CD4-positive, CD25-positive, alpha-beta regulatory T cell (primary cell): ENCODE data around the gene SLC22A12. TPM values are rescaled to one million over a fixed set of nuclear protein-coding genes. Genes with fewer than 3 reads are reported as not detected.

Experiments
- ATAC-seq, 2 donors: fragments of 150-1000 bp; cut with Tn5 transposase; one replicate each; pipeline ENCODE4 v1.10.0; 2021; ENCODE audit warnings: low read depth in 2 of 2, moderate number of reproducible peaks in 2 of 2, moderate library complexity in 1 of 2
- DNase-seq, 3 donors: peaks; one replicate each; pipeline versions ENCODE4 v3.0.0 to v3.0.0-alpha.2; 2012 to 2022; ENCODE audit warnings: mixed read lengths in 1 of 3
- H3K27ac ChIP-seq: one replicate; pipeline ENCODE4 v1.7.0; 2013; ENCODE audit warnings: mild to moderate bottlenecking, low read length; ENCODE audit not compliant: insufficient read depth, poor library complexity, severe bottlenecking
- H3K27me3 ChIP-seq: one replicate; pipeline ENCODE4 v1.7.0; 2013; ENCODE audit warnings: low read length; ENCODE audit not compliant: control insufficient read depth, insufficient read depth
- H3K36me3 ChIP-seq: one replicate; pipeline ENCODE4 v1.7.0; 2013; ENCODE audit warnings: mild to moderate bottlenecking, low read length, moderate library complexity; ENCODE audit not compliant: control insufficient read depth, insufficient read depth
- H3K4me1 ChIP-seq: 2 replicates; pipeline ENCODE4 v1.7.0; 2013; ENCODE audit warnings: mild to moderate bottlenecking, low read length; ENCODE audit not compliant: insufficient read depth, control insufficient read depth, poor library complexity, severe bottlenecking
- H3K4me3 ChIP-seq: one replicate; pipeline ENCODE4 v1.7.0; 2013; ENCODE audit warnings: low read depth, mild to moderate bottlenecking, low read length, moderate library complexity
- H3K9me3 ChIP-seq, 2 experiments: 1 replicate in 1 of 2; 2 replicates in 1 of 2; pipeline ENCODE4 v1.7.0; 2013; ENCODE audit warnings: low read length in 2 of 2, mild to moderate bottlenecking in 1 of 2, moderate library complexity in 1 of 2; ENCODE audit not compliant: control insufficient read depth in 2 of 2
- H3K27ac Mint-ChIP-seq, 3 donors: one replicate each; pipeline ENCODE4 v1.8.0; 2020 to 2022; ENCODE audit warnings: mild to moderate bottlenecking in 3 of 3, mixed read lengths in 3 of 3, moderate library complexity in 2 of 3
- H3K27me3 Mint-ChIP-seq: one replicate; pipeline ENCODE4 v1.8.0; 2022; ENCODE audit warnings: mild to moderate bottlenecking, mixed read lengths
- H3K36me3 Mint-ChIP-seq: one replicate; pipeline ENCODE4 v1.8.0; 2020; ENCODE audit warnings: mixed read lengths
- H3K4me1 Mint-ChIP-seq, 4 donors: one replicate each; pipeline ENCODE4 v1.8.0; 2020 to 2022; ENCODE audit warnings: mixed read lengths in 4 of 4, mild to moderate bottlenecking in 1 of 4
- H3K4me3 Mint-ChIP-seq, 4 donors: one replicate each; pipeline ENCODE4 v1.8.0; 2020 to 2022; ENCODE audit warnings: mild to moderate bottlenecking in 4 of 4, mixed read lengths in 4 of 4, moderate library complexity in 3 of 4
- H3K9me3 Mint-ChIP-seq, 7 donors: one replicate each; pipeline ENCODE4 v1.8.0; 2020 to 2022; ENCODE audit warnings: mixed read lengths in 7 of 7, mild to moderate bottlenecking in 3 of 7, moderate library complexity in 2 of 7
- polyA plus RNA-seq, 4 donors: library from polyadenylated mRNA; unstranded; fragments of 300-500 nt; fragmentation: Illumina TruSeq; gene quantifications; one replicate each; pipeline ENCODE4 v1.2.3, GENCODE V29; 2021
- total RNA-seq: library from RNA; stranded (reverse); gene quantifications from one replicate; pipeline ENCODE4 v1.2.3, GENCODE V29; 2022

Gene SLC22A12
- total and polyA plus RNA-seq, 5 donors from 2014 or later = not detected

GRCh38 chr11:64638018-64638665 lies 47.1 kb downstream of the SLC22A12 start:
- Histone ChIP-seq H3K27me3 (peaks cover 20% of the 10 kb centered on the region), H3K4me3 (no peak overlapping the region), H3K9me3 (no peaks in the 10 kb centered on the region), H3K4me1 (peaks cover 2% of the 10 kb centered on the region), H3K36me3 (no peaks in the 10 kb centered on the region), H3K27ac (no peak overlapping the region)
- peaks cover 0 to 2% (median 0%) of the 10 kb centered on the region in 7 donors for H3K9me3 Mint-ChIP-seq
- DNase-seq (no peak), ATAC-seq (no peak)
- H3K36me3 Mint-ChIP-seq = no peaks in the 10 kb centered on the region
- no peak overlapping the region for H3K4me3 Mint-ChIP-seq
- H3K27me3 Mint-ChIP-seq = peaks cover 11% of the 10 kb centered on the region
- H3K4me1 Mint-ChIP-seq = peaks cover 0 to 10% (median 1%) of the 10 kb centered on the region in 4 donors
- no peak overlapping the region for H3K27ac Mint-ChIP-seq

- peaks cover 20% of the 10 kb centered on the region for H3K27me3 ChIP-seq
- peaks cover 0 to 5% (median 0%) of the 10 kb centered on the region in 4 donors for H3K4me1 Mint-ChIP-seq
Measured at GRCh38 chr11:64638829-64639228, 47.8 kb downstream of the SLC22A12 start.

GRCh38 chr11:64639885-64640284 lies 48.9 kb downstream of the SLC22A12 start:
- no peak overlapping the region for H3K27ac ChIP-seq
- no peak overlapping the region for H3K4me3 ChIP-seq
- Mint-ChIP-seq H3K4me3 (no peak overlapping the region), H3K36me3 (no peaks in the 10 kb centered on the region), H3K4me1 (peaks cover 0 to 6% (median 0%) of the 10 kb centered on the region in 4 donors), H3K27ac (no peak overlapping the region), H3K9me3 (peaks cover 0 to 4% (median 0%) of the 10 kb centered on the region in 7 donors), H3K27me3 (peaks cover 19% of the 10 kb centered on the region)
- H3K27me3 ChIP-seq = peaks cover 20% of the 10 kb centered on the region
- no peaks in the 10 kb centered on the region for H3K4me1 ChIP-seq
- H3K9me3 ChIP-seq = no peaks in the 10 kb centered on the region
- no peak for ATAC-seq
- H3K36me3 ChIP-seq = no peaks in the 10 kb centered on the region
- no peak for DNase-seq

More at GRCh38 chr11:64638829-64639228, 47.8 kb downstream of the SLC22A12 start:
- H3K4me1 ChIP-seq = no peaks in the 10 kb centered on the region
- H3K27me3 Mint-ChIP-seq = peaks cover 12% of the 10 kb centered on the region
- ATAC-seq (no peak), DNase-seq (no peak)
- no peak overlapping the region for H3K4me3 ChIP-seq
- no peaks in the 10 kb centered on the region for H3K36me3 ChIP-seq
- H3K9me3 Mint-ChIP-seq = peaks cover 0 to 3% (median 0%) of the 10 kb centered on the region in 7 donors
- no peaks in the 10 kb centered on the region for H3K9me3 ChIP-seq
- no peaks in the 10 kb centered on the region for H3K36me3 Mint-ChIP-seq
- H3K4me3 Mint-ChIP-seq = no peak overlapping the region
- no peak overlapping the region for H3K27ac Mint-ChIP-seq
- no peak overlapping the region for H3K27ac ChIP-seq

GRCh38 chr11:64641596-64642417 lies 50.8 kb downstream of the SLC22A12 start:
- H3K4me3 Mint-ChIP-seq = no peak overlapping the region
- no peak overlapping the region for H3K4me3 ChIP-seq
- H3K27me3 ChIP-seq = peaks cover 20% of the 10 kb centered on the region
- DNase-seq (no peak), ATAC-seq (no peak)
- no peak overlapping the region for H3K27ac ChIP-seq
- peaks cover 0 to 7% (median 0%) of the 10 kb centered on the region in 4 donors for H3K4me1 Mint-ChIP-seq
- H3K36me3 Mint-ChIP-seq = no peaks in the 10 kb centered on the region
- H3K27me3 Mint-ChIP-seq = peaks cover 21% of the 10 kb centered on the region
- no peak overlapping the region for H3K27ac Mint-ChIP-seq
- H3K9me3 ChIP-seq = no peaks in the 10 kb centered on the region
- peaks cover 0 to 3% (median 0%) of the 10 kb centered on the region in 7 donors for H3K9me3 Mint-ChIP-seq
- no peaks in the 10 kb centered on the region for H3K36me3 ChIP-seq
- no peaks in the 10 kb centered on the region for H3K4me1 ChIP-seq

- peak overlapping the region in 1 of 4 donors; percentile 61 for H3K4me3 Mint-ChIP-seq
- H3K36me3 ChIP-seq = no peaks in the 10 kb centered on the region
- ATAC-seq = no peak
- no peak for DNase-seq
- no peak overlapping the region for H3K4me3 ChIP-seq
- H3K4me1 Mint-ChIP-seq = peaks cover 0 to 7% (median 0%) of the 10 kb centered on the region in 4 donors
- H3K9me3 Mint-ChIP-seq = peaks cover 0 to 3% (median 0%) of the 10 kb centered on the region in 7 donors
- no peak overlapping the region for H3K27ac ChIP-seq
- H3K36me3 Mint-ChIP-seq = no peaks in the 10 kb centered on the region
- H3K27me3 Mint-ChIP-seq = peaks cover 21% of the 10 kb centered on the region
- H3K27me3 ChIP-seq = peaks cover 20% of the 10 kb centered on the region
- H3K9me3 ChIP-seq = no peaks in the 10 kb centered on the region
- H3K27ac Mint-ChIP-seq = no peak overlapping the region
- H3K4me1 ChIP-seq = no peaks in the 10 kb centered on the region
Measured at GRCh38 chr11:64642418-64642735, 51.4 kb downstream of the SLC22A12 start.

- H3K9me3 ChIP-seq = no peaks in the 10 kb centered on the region
- peaks cover 0 to 3% (median 0%) of the 10 kb centered on the region in 7 donors for H3K9me3 Mint-ChIP-seq
- H3K27me3 ChIP-seq = peaks cover 20% of the 10 kb centered on the region
- H3K27ac Mint-ChIP-seq = no peak overlapping the region
- peaks cover 21% of the 10 kb centered on the region for H3K27me3 Mint-ChIP-seq
- DNase-seq (no peak), ATAC-seq (no peak)
- H3K27ac ChIP-seq = no peak overlapping the region
- H3K4me1 ChIP-seq = no peaks in the 10 kb centered on the region
- peaks cover 0 to 7% (median 0%) of the 10 kb centered on the region in 4 donors for H3K4me1 Mint-ChIP-seq
- H3K4me3 Mint-ChIP-seq = no peak overlapping the region
- H3K36me3 Mint-ChIP-seq = no peaks in the 10 kb centered on the region
- no peaks in the 10 kb centered on the region for H3K36me3 ChIP-seq
- H3K4me3 ChIP-seq = no peak overlapping the region
Measured at GRCh38 chr11:64642871-64643255, 51.8 kb downstream of the SLC22A12 start.

- ATAC-seq (no peak), DNase-seq (no peak)
- H3K27me3 Mint-ChIP-seq = peaks cover 21% of the 10 kb centered on the region
- no peak overlapping the region for H3K27ac ChIP-seq
- no peaks in the 10 kb centered on the region for H3K9me3 ChIP-seq
- H3K4me1 ChIP-seq = no peaks in the 10 kb centered on the region
- H3K27me3 ChIP-seq = peaks cover 20% of the 10 kb centered on the region
- H3K36me3 Mint-ChIP-seq = no peaks in the 10 kb centered on the region
- H3K4me3 Mint-ChIP-seq = no peak overlapping the region
- peaks cover 0 to 3% (median 0%) of the 10 kb centered on the region in 7 donors for H3K9me3 Mint-ChIP-seq
- no peak overlapping the region for H3K27ac Mint-ChIP-seq
- H3K4me1 Mint-ChIP-seq = peaks cover 0 to 7% (median 0%) of the 10 kb centered on the region in 4 donors
- no peak overlapping the region for H3K4me3 ChIP-seq
- H3K36me3 ChIP-seq = no peaks in the 10 kb centered on the region
Measured at GRCh38 chr11:64643256-64643881, 52.3 kb downstream of the SLC22A12 start.
